ENCODE data around the gene MTG2. TPM values are rescaled to one million over a fixed set of nuclear protein-coding genes. Genes with fewer than 3 reads are reported as not detected.
A peak's percentile ranks its signal among the peaks of the same experiment; 100 is the strongest.

Gene MTG2
- total and polyA plus RNA-seq, 2 of the 13 experiments (the other 11 are each of a cell fraction or from before 2014, with no cell fraction given), result 20.4 to 37.8 TPM

- TF ChIP-seq E2F1 (CRISPR knock-in tag; IDR thresholded peaks at IDR 0.05), result no peak
- no peak for TF ChIP-seq ZSCAN20 (CRISPR knock-in tag; IDR thresholded peaks at IDR 0.05; ENCODE audit: borderline replicate concordance)
- TF ChIP-seq ZEB1 (IDR thresholded peaks at IDR 0.05; ENCODE audit: insufficient replicate concordance, low read depth), result no peak
- TF ChIP-seq ZBTB34 (CRISPR knock-in tag; IDR thresholded peaks at IDR 0.05), result no peak
- TF ChIP-seq TCF12 (IDR thresholded peaks at IDR 0.05), result no peak
- TF ChIP-seq TCF12 (CRISPR knock-in tag; IDR thresholded peaks at IDR 0.05), result no peak
- TF ChIP-seq ARNT (IDR thresholded peaks at IDR 0.05), result no peak
- TF ChIP-seq CTCF (CRISPR knock-in tag; IDR thresholded peaks at IDR 0.05), result peak; percentile 87
- TF ChIP-seq ATF1 (CRISPR knock-in tag; IDR thresholded peaks at IDR 0.05), result no peak
- TF ChIP-seq SCMH1 (CRISPR knock-in tag; IDR thresholded peaks at IDR 0.05; ENCODE audit: borderline replicate concordance), result no peak
- no peak for TF ChIP-seq GMEB2 (CRISPR knock-in tag; IDR thresholded peaks at IDR 0.05; ENCODE audit: low read depth)
- TF ChIP-seq ZNF121 (CRISPR knock-in tag; IDR thresholded peaks at IDR 0.05), result no peak
- TF ChIP-seq DBP (CRISPR knock-in tag; IDR thresholded peaks at IDR 0.05; ENCODE audit: not compliant biosample characterization), result no peak
- 0 out of 2 replicates have a peak, but pooled peaks have one; percentile 49 for TF ChIP-seq ZNF142 (CRISPR knock-in tag; IDR thresholded peaks at IDR 0.05)
- no peak for TF ChIP-seq DPF2 (CRISPR knock-in tag; IDR thresholded peaks at IDR 0.05; ENCODE audit: borderline replicate concordance, low read depth)
These were observed 26.2 kb downstream of the MTG2 start (continued) for GRCh38 chr20:62208795-62209755.

All from HepG2 (cell line).